NK-92 (cell line): ENCODE measurements around the gene CEP70.
"Not testable (repeated sequence)": the region's sequence is repeated elsewhere in the genome, so short reads cannot be mapped to it uniquely, and the experiment has no call there.

Experiments used
- DNase-seq: peaks from one replicate; lab custom pipeline; 2025; ENCODE audit not compliant: unreplicated experiment; lab: John Stamatoyannopoulos, UW

CEP70 gene

GRCh38 chr3:138594150-138594934, at the start of gene CEP70:
TSS of gene CEP70 (minus strand) at chr3:138594260. CDS start at chr3:138572927, 21,333 bp downstream.
- no peak for DNase-seq

GRCh38 chr3:138642927-138643253, 48.8 kb upstream of the CEP70 start:
- DNase-seq, result no peak

GRCh38 chr3:138642226-138642926, 48.3 kb upstream of the CEP70 start:
- no peak for DNase-seq

GRCh38 chr3:138640537-138640936, 46.5 kb upstream of the CEP70 start:
- no peak for DNase-seq

GRCh38 chr3:138638641-138639040, 44.6 kb upstream of the CEP70 start:
- no peak for DNase-seq

GRCh38 chr3:138629526-138629925, 35.5 kb upstream of the CEP70 start:
- no peak for DNase-seq

- DNase-seq, result no peak
Measured at GRCh38 chr3:138625707-138626365, 31.8 kb upstream of the CEP70 start.

GRCh38 chr3:138624518-138624917, 30.5 kb upstream of the CEP70 start:
- no peak for DNase-seq

- DNase-seq, result no peak
Measured at GRCh38 chr3:138620431-138620830, 26.4 kb upstream of the CEP70 start.

GRCh38 chr3:138615462-138615861, 21.4 kb upstream of the CEP70 start:
- no peak for DNase-seq

- DNase-seq, result no peak
Measured at GRCh38 chr3:138609898-138610266, 15.8 kb upstream of the CEP70 start.

- DNase-seq, result no peak
Measured at GRCh38 chr3:138608322-138609135, 14.5 kb upstream of the CEP70 start, which contains the start of gene FAIM. TSS of gene FAIM (plus strand) at chr3:138608771. CDS start at chr3:138619727, 10,956 bp downstream.

- DNase-seq, result not testable (repeated sequence)
Measured at GRCh38 chr3:138604106-138604595, 10.1 kb upstream of the CEP70 start.

- DNase-seq, result not testable (repeated sequence)
Measured at GRCh38 chr3:138601661-138602060, 7.6 kb upstream of the CEP70 start.

GRCh38 chr3:138600100-138600745, 6.2 kb upstream of the CEP70 start:
- DNase-seq, result no peak

GRCh38 chr3:138598534-138598933, 4.5 kb upstream of the CEP70 start:
- DNase-seq, result no peak

- not testable (repeated sequence) for DNase-seq
Measured at GRCh38 chr3:138597186-138597976, 3.3 kb upstream of the CEP70 start.

- no peak for DNase-seq
Measured at GRCh38 chr3:138594935-138595610, 1.0 kb upstream of the CEP70 start.
